C4-2B (cell line): ENCODE results near the gene PCNX1.

ENCODE experiments used
- CTCF ChIP-seq: fragments of 450-650 bp; conservative IDR thresholded peaks from 2 replicates; pipeline ENCODE4 v1.5.1; 2017; ENCODE audit warnings: mild to moderate bottlenecking
- ZFX ChIP-seq: fragments of 450-650 bp; IDR thresholded peaks from 2 replicates; pipeline ENCODE4 v1.6.1; 2017

- TF ChIP-seq CTCF (no peak), ZFX (no peak)
These were observed 179.3 kb downstream of the PCNX1 start for GRCh38 chr14:71086567-71086966.
